Suprapubic skin (tissue), 4 donors: ENCODE data around the gene NEU4.

Experiments used
- CTCF ChIP-seq, 2 donors: fragments of 200-600 bp in 1 of 2; fragments of 450-650 bp in 1 of 2; sonication (generic) in 1 of 2; IDR thresholded peaks; one replicate each; pipeline ENCODE4 v1.5.1; 2016 to 2019; ENCODE audit warnings: antibody characterized with exemption in 2 of 2, mild to moderate bottlenecking in 1 of 2, moderate library complexity in 1 of 2
- POLR2A ChIP-seq, 2 donors: fragments of 450-650 bp; IDR thresholded peaks; one replicate each; pipeline ENCODE4 v1.6.1; 2017; ENCODE audit warnings: antibody characterized with exemption in 2 of 2, mild to moderate bottlenecking in 2 of 2, moderate library complexity in 2 of 2
- POLR2AphosphoS5 ChIP-seq, 3 donors: sonication (generic); formaldehyde crosslinking; IDR thresholded peaks; one replicate each; pipeline ENCODE4 v1.6.1; 2017; ENCODE audit warnings: antibody characterized with exemption in 3 of 3

- no peak for TF ChIP-seq CTCF (IDR thresholded peaks at IDR 0.05)
- no peak for TF ChIP-seq POLR2A (IDR thresholded peaks at IDR 0.05)
- no peak for TF ChIP-seq POLR2AphosphoS5 (IDR thresholded peaks at IDR 0.05)
Observed at GRCh38 chr2:241804326-241805229, 4.4 kb upstream of the NEU4 start.
